ENCODE data around the gene PROX1.
"Not testable (repeated sequence)": the region's sequence is repeated elsewhere in the genome, so short reads cannot be mapped to it uniquely, and the experiment has no call there.

Gene PROX1

GRCh38 chr1:214085325-214085724, 97.6 kb downstream of the PROX1 start:
- no peak for TF ChIP-seq CTCF (IDR thresholded peaks at IDR 0.05; ENCODE audit: low read depth, low read length)
- DNase-seq (ENCODE audit: extremely low read depth, low read depth) = no peak

- no peak for DNase-seq (ENCODE audit: extremely low read depth, low read depth)
- TF ChIP-seq CTCF (IDR thresholded peaks at IDR 0.05; ENCODE audit: low read depth, low read length) = no peak
These were observed 99.2 kb downstream of the PROX1 start for GRCh38 chr1:214086945-214087344.

GRCh38 chr1:214089003-214089402, 101.2 kb downstream of the PROX1 start:
- DNase-seq (ENCODE audit: extremely low read depth, low read depth) = not testable (repeated sequence)
